Bronchial epithelial cell (primary cell): Measurements from ENCODE around the gene DEK. TPM values are rescaled to one million over a fixed set of nuclear protein-coding genes. Genes with fewer than 3 reads are reported as not detected.

Source experiments
- DNase-seq: peaks from one replicate; pipeline ENCODE4 v3.0.0-alpha.2; 2010; ENCODE audit warnings: low read depth
- FAIRE-seq: peaks from 2 replicates; lab custom pipeline; 2011; peaks lifted over from hg19 to GRCh38; lab: Jason Lieb, UNC
- H3K27me3 ChIP-seq: 2 replicates; pipeline ENCODE4 v1.5.1; 2011; ENCODE audit warnings: low read length; ENCODE audit not compliant: control insufficient read depth, insufficient read depth
- H3K36me3 ChIP-seq: 2 replicates; pipeline ENCODE4 v1.5.1; 2011; ENCODE audit warnings: low read length; ENCODE audit not compliant: control insufficient read depth, insufficient read depth
- H3K4me3 ChIP-seq: 2 replicates; pipeline ENCODE4 v1.5.1; 2011; ENCODE audit warnings: mild to moderate bottlenecking, low read depth, low read length, control low read depth
- total RNA-seq: library from RNA; depleted of rRNA; stranded (reverse); fragments of >200 nt; gene quantifications from 2 replicates; pipeline ENCODE4 v1.2.1, GENCODE V29; 2014
- TF ChIP-seq, protein P1 (sequence below): IDR thresholded peaks from 2 replicates; pipeline ENCODE4 v1.5.1; 2011; ENCODE audit warnings: mild to moderate bottlenecking, moderate library complexity, low read length, control low read depth, inconsistent platforms; ENCODE audit not compliant: insufficient read depth, severe bottlenecking

DEK gene
- total RNA-seq, 1 donor from 2014 or later, result 50.3 TPM

DNA sequence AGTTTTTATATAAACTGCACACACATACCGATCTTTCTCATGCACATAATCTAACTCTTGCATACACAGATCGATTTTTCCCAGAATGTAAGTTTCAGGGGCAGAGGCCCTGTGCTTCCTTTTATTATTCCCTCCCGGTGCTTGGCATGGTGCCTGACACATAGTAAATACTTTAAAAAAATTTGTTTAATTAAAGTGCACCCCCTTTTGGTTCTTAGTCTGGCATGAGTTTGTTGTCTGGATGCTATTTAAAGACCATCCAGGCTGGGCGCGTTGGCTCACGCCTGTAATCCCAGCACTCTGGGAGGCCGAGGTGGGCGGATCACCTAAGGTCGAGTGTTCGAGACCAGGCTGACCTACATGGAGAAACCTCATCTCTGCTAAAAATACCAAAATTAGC lies 5.4 kb upstream of the DEK start:
- TF ChIP-seq, protein P1, sequence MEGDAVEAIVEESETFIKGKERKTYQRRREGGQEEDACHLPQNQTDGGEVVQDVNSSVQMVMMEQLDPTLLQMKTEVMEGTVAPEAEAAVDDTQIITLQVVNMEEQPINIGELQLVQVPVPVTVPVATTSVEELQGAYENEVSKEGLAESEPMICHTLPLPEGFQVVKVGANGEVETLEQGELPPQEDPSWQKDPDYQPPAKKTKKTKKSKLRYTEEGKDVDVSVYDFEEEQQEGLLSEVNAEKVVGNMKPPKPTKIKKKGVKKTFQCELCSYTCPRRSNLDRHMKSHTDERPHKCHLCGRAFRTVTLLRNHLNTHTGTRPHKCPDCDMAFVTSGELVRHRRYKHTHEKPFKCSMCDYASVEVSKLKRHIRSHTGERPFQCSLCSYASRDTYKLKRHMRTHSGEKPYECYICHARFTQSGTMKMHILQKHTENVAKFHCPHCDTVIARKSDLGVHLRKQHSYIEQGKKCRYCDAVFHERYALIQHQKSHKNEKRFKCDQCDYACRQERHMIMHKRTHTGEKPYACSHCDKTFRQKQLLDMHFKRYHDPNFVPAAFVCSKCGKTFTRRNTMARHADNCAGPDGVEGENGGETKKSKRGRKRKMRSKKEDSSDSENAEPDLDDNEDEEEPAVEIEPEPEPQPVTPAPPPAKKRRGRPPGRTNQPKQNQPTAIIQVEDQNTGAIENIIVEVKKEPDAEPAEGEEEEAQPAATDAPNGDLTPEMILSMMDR, result no peak
- FAIRE-seq, result no peak
- no peaks in the 10 kb centered on the region for H3K27me3 ChIP-seq
- DNase-seq, result no peak
- H3K36me3 ChIP-seq, result no peaks in the 10 kb centered on the region
- no peak overlapping the region for H3K4me3 ChIP-seq

DNA sequence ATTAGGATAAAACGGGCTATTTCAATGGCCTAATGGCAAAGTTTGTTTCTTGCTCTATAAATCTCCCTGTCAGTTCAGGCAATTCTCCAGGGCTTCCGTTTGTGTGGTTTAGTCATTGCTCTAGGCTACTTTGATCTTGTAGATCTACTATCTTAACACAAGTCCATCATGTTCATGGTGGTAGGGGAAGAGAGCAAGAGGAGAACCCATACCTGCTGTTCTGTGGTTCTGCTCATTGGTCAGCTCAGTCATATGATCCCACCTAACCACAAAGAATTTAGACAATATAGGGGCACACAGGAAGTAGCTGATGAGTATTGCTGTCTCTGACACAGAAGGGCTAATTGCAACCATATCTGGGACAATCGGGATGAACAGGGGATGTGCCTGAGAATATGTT lies 4.9 kb upstream of the DEK start:
- DNase-seq (peak; percentile 21), FAIRE-seq (no peak)
- H3K27me3 ChIP-seq, result no peaks in the 10 kb centered on the region
- TF ChIP-seq, protein P1, result no peak
- H3K4me3 ChIP-seq, result no peak overlapping the region
- no peaks in the 10 kb centered on the region for H3K36me3 ChIP-seq

DNA sequence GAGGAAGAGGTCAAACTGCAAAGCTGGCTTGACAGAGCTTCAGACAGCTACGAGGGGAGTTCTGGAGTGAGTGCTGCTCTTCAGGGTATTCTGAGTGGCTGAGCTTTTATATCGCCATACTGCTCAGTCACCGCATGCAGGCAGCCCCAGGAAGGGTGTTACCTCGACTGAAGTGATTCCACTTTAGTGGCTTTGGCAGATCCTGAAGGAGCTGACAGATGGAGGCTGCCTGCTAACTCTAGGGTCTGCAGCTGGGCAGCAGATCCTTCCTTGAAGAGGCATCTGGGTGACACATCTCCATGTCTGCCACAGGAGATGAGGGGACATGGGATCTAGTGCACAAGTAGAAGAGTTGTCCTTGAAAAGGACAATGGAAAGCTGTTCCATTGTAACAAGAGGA lies 3.7 kb upstream of the DEK start:
- H3K4me3 ChIP-seq, result no peak overlapping the region
- no peak for DNase-seq
- no peak for FAIRE-seq
- no peaks in the 10 kb centered on the region for H3K36me3 ChIP-seq
- H3K27me3 ChIP-seq, result no peaks in the 10 kb centered on the region
- TF ChIP-seq, protein P1, result no peak

DNA sequence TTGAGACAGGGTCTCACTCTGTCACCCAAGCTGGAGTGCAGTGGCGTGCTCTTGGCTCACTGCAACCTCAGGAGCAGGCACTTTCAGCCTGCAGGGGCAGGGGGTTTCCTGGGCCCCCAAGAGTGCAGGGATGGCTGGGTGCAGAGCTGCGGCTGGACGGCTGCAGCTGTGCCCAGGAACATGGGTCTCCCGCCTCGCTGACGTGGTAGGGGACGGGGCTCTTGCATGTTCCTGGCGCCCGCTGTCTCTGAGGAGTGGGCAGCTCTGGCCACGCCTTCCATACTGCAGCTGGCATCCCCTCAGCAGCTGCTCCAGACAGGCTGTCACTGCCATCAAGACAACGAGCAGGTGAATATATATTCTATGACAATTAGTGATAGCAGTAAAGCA lies 2.2 kb upstream of the DEK start:
- FAIRE-seq (no peak), DNase-seq (no peak)
- Histone ChIP-seq H3K4me3 (no peak overlapping the region), H3K27me3 (no peaks in the 10 kb centered on the region), H3K36me3 (no peaks in the 10 kb centered on the region)
- TF ChIP-seq, protein P1, result no peak

DNA sequence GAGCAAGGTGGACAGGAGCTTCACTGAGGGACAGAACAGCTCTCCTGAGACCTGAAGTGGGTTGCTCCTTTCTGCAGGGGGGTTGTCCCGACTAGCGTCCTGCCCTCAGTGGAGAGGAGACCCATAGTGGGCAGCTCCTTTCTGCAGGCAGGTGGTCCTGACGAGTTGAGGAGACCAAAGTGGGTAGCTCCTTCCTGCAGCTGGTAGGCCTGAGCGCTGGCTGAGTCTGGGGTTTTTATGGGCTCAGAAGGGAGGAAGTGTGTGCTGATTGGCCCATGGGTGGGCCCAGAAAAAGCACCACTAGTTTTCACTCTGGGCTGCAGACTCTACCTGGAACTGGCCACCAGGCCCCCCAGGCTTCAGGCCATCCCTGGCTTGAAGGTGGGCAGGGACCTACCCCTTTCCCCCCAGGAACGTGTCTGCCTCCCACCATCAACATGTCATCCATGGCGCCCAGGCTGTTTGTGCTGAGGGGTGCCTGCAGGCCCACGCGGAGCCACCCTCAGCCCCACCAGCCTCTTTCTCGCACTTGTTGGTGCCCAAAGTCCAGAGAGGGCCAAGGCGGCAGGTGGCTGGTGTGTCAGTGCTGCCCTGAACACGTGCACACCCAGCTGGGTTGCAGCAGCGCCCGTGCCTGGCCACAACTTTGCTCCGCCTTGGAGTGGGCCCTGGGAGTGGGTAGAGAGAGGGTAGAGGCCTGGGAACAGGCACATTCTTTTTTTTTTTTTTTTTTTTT lies 1.6 kb upstream of the DEK start:
- Histone ChIP-seq H3K36me3 (no peaks in the 10 kb centered on the region), H3K4me3 (no peak overlapping the region), H3K27me3 (no peaks in the 10 kb centered on the region)
- DNase-seq, result no peak
- TF ChIP-seq, protein P1, result no peak
- FAIRE-seq, result no peak

DNA sequence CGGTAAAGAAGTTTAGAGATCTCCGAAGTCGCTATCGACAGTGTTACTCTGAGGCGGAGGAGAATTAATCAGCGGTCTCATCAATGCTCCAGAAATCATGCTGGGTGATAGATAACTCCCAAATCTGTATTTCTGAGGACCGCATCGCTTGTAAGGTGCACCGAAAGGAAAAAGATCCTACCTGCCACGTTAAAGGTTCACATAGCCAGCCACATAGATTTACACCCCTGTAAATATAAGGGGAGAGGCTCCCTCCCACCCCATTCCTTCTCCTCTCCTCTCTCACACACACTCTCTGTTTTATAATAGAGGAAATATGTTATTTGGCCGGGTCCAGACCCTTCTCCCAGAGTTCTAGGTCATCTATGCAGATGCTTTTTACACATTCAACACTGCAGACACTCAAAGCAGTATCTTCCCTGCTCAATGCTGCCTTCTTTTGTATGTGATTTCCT lies 620 bp upstream of the DEK start:
- Histone ChIP-seq H3K36me3 (no peaks in the 10 kb centered on the region), H3K27me3 (no peaks in the 10 kb centered on the region), H3K4me3 (peak overlapping the region; percentile 67)
- DNase-seq (no peak), FAIRE-seq (no peak)
- TF ChIP-seq, protein P1, result no peak
